Measurements from ENCODE around the gene SH2B2. TPM values are rescaled to one million over a fixed set of nuclear protein-coding genes. Genes with fewer than 3 reads are reported as not detected.
"Not testable (repeated sequence)": the region's sequence is repeated elsewhere in the genome, so short reads cannot be mapped to it uniquely, and the experiment has no call there.

SH2B2 gene
- total and polyA plus RNA-seq, 2 donors (not counting 3 experiments of a cell fraction or from before 2014, with no cell fraction given) = 0.69 to 0.73 TPM

GRCh38 chr7:102328863-102329262 is 42.2 kb downstream of the SH2B2 start:
- POLR2A ChIA-PET; DNase-seq (ENCODE audit: low read depth, low spot score); H4K20me1 ChIP-seq (replicated peaks; ENCODE audit: control insufficient read depth, extremely low read depth, insufficient read depth, low read length); H3K4me1 ChIP-seq (ENCODE audit: control insufficient read depth, extremely low read depth, insufficient read depth, low read length); H3K36me3 ChIP-seq (ENCODE audit: control insufficient read depth in 2 of 2, extremely low read depth in 1 of 2, insufficient read depth in 2 of 2, low read length in 2 of 2); H2AFZ ChIP-seq (ENCODE audit: low read depth, low read length); H3K4me3 ChIP-seq (replicated peaks in 1 of 3; ENCODE audit: insufficient read depth in 1 of 3, low read depth in 1 of 3, low read length in 3 of 3); H3K27me3 ChIP-seq (ENCODE audit: control insufficient read depth in 2 of 2, insufficient read depth in 2 of 2, low read length in 2 of 2); H3K27ac ChIP-seq (ENCODE audit: insufficient read depth, low read depth, low read length); BruUV-seq (replicated peaks); H3K79me2 ChIP-seq (ENCODE audit: control insufficient read depth, insufficient read depth, low read length); FAIRE-seq; CTCF ChIA-PET; H3K4me2 ChIP-seq (ENCODE audit: insufficient read depth, low read length); dilution Hi-C loops (cut with MboI; ENCODE audit: extremely low pct_ligation_motif_present, low sequenced_read_pairs); intact Hi-C loops (cut with micrococcal nuclease); H3K9ac ChIP-seq (replicated peaks; ENCODE audit: extremely low read depth, insufficient read depth, low read length); H3K9me1 ChIP-seq (replicated peaks; ENCODE audit: control insufficient read depth, extremely low read depth, insufficient read depth, low read length); H3K9me3 ChIP-seq (replicated peaks; ENCODE audit: control insufficient read depth, insufficient read depth, low read length): not testable (repeated sequence)

- intact Hi-C loops (cut with micrococcal nuclease); H3K9me1 ChIP-seq (replicated peaks; ENCODE audit: control insufficient read depth, extremely low read depth, insufficient read depth, low read length); H3K9me3 ChIP-seq (replicated peaks; ENCODE audit: control insufficient read depth, insufficient read depth, low read length); POLR2A ChIA-PET; H2AFZ ChIP-seq (ENCODE audit: low read depth, low read length); H3K4me2 ChIP-seq (ENCODE audit: insufficient read depth, low read length); H3K4me1 ChIP-seq (ENCODE audit: control insufficient read depth, extremely low read depth, insufficient read depth, low read length); dilution Hi-C loops (cut with MboI; ENCODE audit: extremely low pct_ligation_motif_present, low sequenced_read_pairs); H3K4me3 ChIP-seq (replicated peaks in 1 of 3; ENCODE audit: insufficient read depth in 1 of 3, low read depth in 1 of 3, low read length in 3 of 3); BruUV-seq (replicated peaks); DNase-seq (ENCODE audit: low read depth, low spot score); H3K36me3 ChIP-seq (ENCODE audit: control insufficient read depth in 2 of 2, extremely low read depth in 1 of 2, insufficient read depth in 2 of 2, low read length in 2 of 2); H3K79me2 ChIP-seq (ENCODE audit: control insufficient read depth, insufficient read depth, low read length); FAIRE-seq; H4K20me1 ChIP-seq (replicated peaks; ENCODE audit: control insufficient read depth, extremely low read depth, insufficient read depth, low read length); H3K27ac ChIP-seq (ENCODE audit: insufficient read depth, low read depth, low read length); H3K27me3 ChIP-seq (ENCODE audit: control insufficient read depth in 2 of 2, insufficient read depth in 2 of 2, low read length in 2 of 2); CTCF ChIA-PET; H3K9ac ChIP-seq (replicated peaks; ENCODE audit: extremely low read depth, insufficient read depth, low read length): not testable (repeated sequence)
Observed at GRCh38 chr7:102329366-102329765, 42.7 kb downstream of the SH2B2 start.

GRCh38 chr7:102330666-102331460 is 44.2 kb downstream of the SH2B2 start:
- intact Hi-C loops (cut with micrococcal nuclease); H3K9ac ChIP-seq (replicated peaks; ENCODE audit: extremely low read depth, insufficient read depth, low read length); H3K4me3 ChIP-seq (replicated peaks in 1 of 3; ENCODE audit: insufficient read depth in 1 of 3, low read depth in 1 of 3, low read length in 3 of 3); H3K79me2 ChIP-seq (ENCODE audit: control insufficient read depth, insufficient read depth, low read length); dilution Hi-C loops (cut with MboI; ENCODE audit: extremely low pct_ligation_motif_present, low sequenced_read_pairs); POLR2A ChIA-PET; H3K4me2 ChIP-seq (ENCODE audit: insufficient read depth, low read length); H4K20me1 ChIP-seq (replicated peaks; ENCODE audit: control insufficient read depth, extremely low read depth, insufficient read depth, low read length); H3K27ac ChIP-seq (ENCODE audit: insufficient read depth, low read depth, low read length); H3K9me1 ChIP-seq (replicated peaks; ENCODE audit: control insufficient read depth, extremely low read depth, insufficient read depth, low read length); H3K36me3 ChIP-seq (ENCODE audit: control insufficient read depth in 2 of 2, extremely low read depth in 1 of 2, insufficient read depth in 2 of 2, low read length in 2 of 2); H2AFZ ChIP-seq (ENCODE audit: low read depth, low read length); DNase-seq (ENCODE audit: low read depth, low spot score); H3K4me1 ChIP-seq (ENCODE audit: control insufficient read depth, extremely low read depth, insufficient read depth, low read length); H3K9me3 ChIP-seq (replicated peaks; ENCODE audit: control insufficient read depth, insufficient read depth, low read length); BruUV-seq (replicated peaks); FAIRE-seq; H3K27me3 ChIP-seq (ENCODE audit: control insufficient read depth in 2 of 2, insufficient read depth in 2 of 2, low read length in 2 of 2): not testable (repeated sequence)
- CTCF ChIA-PET = interaction anchor here (0.6 to 1.0 kb wide), 3 partner anchors 13 to 130 kb away, joined by 3 read pairs; no protein-coding TSS in a partner anchor

GRCh38 chr7:102335574-102335973 is 48.9 kb downstream of the SH2B2 start:
- H3K4me1 ChIP-seq (ENCODE audit: control insufficient read depth, extremely low read depth, insufficient read depth, low read length); intact Hi-C loops (cut with micrococcal nuclease): not testable (repeated sequence)

More at GRCh38 chr7:102335574-102335973, 48.9 kb downstream of the SH2B2 start:
- dilution Hi-C loops (cut with MboI; ENCODE audit: extremely low pct_ligation_motif_present, low sequenced_read_pairs); H3K9me1 ChIP-seq (replicated peaks; ENCODE audit: control insufficient read depth, extremely low read depth, insufficient read depth, low read length); H3K4me3 ChIP-seq (replicated peaks in 1 of 3; ENCODE audit: insufficient read depth in 1 of 3, low read depth in 1 of 3, low read length in 3 of 3); POLR2A ChIA-PET; H2AFZ ChIP-seq (ENCODE audit: low read depth, low read length); H3K36me3 ChIP-seq (ENCODE audit: control insufficient read depth in 2 of 2, extremely low read depth in 1 of 2, insufficient read depth in 2 of 2, low read length in 2 of 2); DNase-seq (ENCODE audit: low read depth, low spot score); FAIRE-seq; H3K27ac ChIP-seq (ENCODE audit: insufficient read depth, low read depth, low read length); BruUV-seq (replicated peaks); H4K20me1 ChIP-seq (replicated peaks; ENCODE audit: control insufficient read depth, extremely low read depth, insufficient read depth, low read length); H3K4me2 ChIP-seq (ENCODE audit: insufficient read depth, low read length); H3K9me3 ChIP-seq (replicated peaks; ENCODE audit: control insufficient read depth, insufficient read depth, low read length); H3K27me3 ChIP-seq (ENCODE audit: control insufficient read depth in 2 of 2, insufficient read depth in 2 of 2, low read length in 2 of 2); H3K9ac ChIP-seq (replicated peaks; ENCODE audit: extremely low read depth, insufficient read depth, low read length); H3K79me2 ChIP-seq (ENCODE audit: control insufficient read depth, insufficient read depth, low read length); CTCF ChIA-PET: not testable (repeated sequence)

Data from endothelial cell of umbilical vein (primary cell).